IMR-90 (cell line): ENCODE results near the gene ANKEF1. TPM values are rescaled to one million over a fixed set of nuclear protein-coding genes. Genes with fewer than 3 reads are reported as not detected.
A peak's percentile ranks its signal among the peaks of the same experiment; 100 is the strongest.

Experiments
- ATAC-seq: fragments of 200-7000 bp; cut with Tn5 transposase; 2 replicates; pipeline ENCODE4 v1.9.1; 2020; ENCODE audit warnings: low read depth, mild to moderate bottlenecking, moderate library complexity
- BruUV-seq: library from RNA; stranded (reverse); fragments of 400-500 nt; replicated peaks from 2 replicates; lab custom pipeline; 2021; lab: Mats Ljungman, UMichigan
- CTCF ChIA-PET: fragments of 300-600 bp; formaldehyde crosslinking; extraction: SDS; loops from one replicate; lab custom pipeline; 2021; ENCODE audit warnings: antibody characterized with exemption; lab: Yijun Ruan, JAX
- POLR2A ChIA-PET: fragments of 300-600 bp; sonication (Branson Sonifier 250); formaldehyde crosslinking; loops from one replicate; lab custom pipeline; 2022; ENCODE audit warnings: antibody characterized with exemption; ENCODE audit not compliant: unreplicated experiment; lab: Charles Lee
- DNase-seq: peaks from one replicate; pipeline ENCODE4 v3.0.0; 2013
- H2AFZ ChIP-seq: replicated peaks from 2 replicates; pipeline ENCODE3; 2013; ENCODE audit warnings: low read length, mild to moderate bottlenecking; ENCODE audit not compliant: poor library complexity
- H2AK5ac ChIP-seq: 2 replicates; pipeline ENCODE4 v1.6.1; 2013; ENCODE audit warnings: low read depth, low read length, inconsistent platforms
- H2AK9ac ChIP-seq: replicated peaks from 2 replicates; pipeline ENCODE3; 2013; ENCODE audit warnings: mild to moderate bottlenecking, low read depth, low read length, moderate library complexity; ENCODE audit not compliant: poor library complexity
- H2BK120ac ChIP-seq: 2 replicates; pipeline ENCODE4 v1.6.1; 2013; ENCODE audit warnings: low read depth, low read length, inconsistent platforms
- H2BK15ac ChIP-seq: 3 replicates; pipeline ENCODE4 v1.6.1; 2013; ENCODE audit warnings: low read depth, low read length, inconsistent platforms
- H2BK20ac ChIP-seq: 2 replicates; pipeline ENCODE4 v1.6.1; 2013; ENCODE audit warnings: low read depth, mild to moderate bottlenecking, inconsistent platforms, low read length, moderate library complexity
- H2BK5ac ChIP-seq: 2 replicates; pipeline ENCODE4 v1.6.1; 2013; ENCODE audit warnings: mild to moderate bottlenecking, low read depth, low read length, inconsistent platforms; ENCODE audit not compliant: poor library complexity, severe bottlenecking
- H3K14ac ChIP-seq: replicated peaks from 2 replicates; pipeline ENCODE4 v1.6.1; 2013; ENCODE audit warnings: low read depth, low read length, inconsistent platforms
- H3K18ac ChIP-seq: 2 replicates; pipeline ENCODE4 v1.6.1; 2013; ENCODE audit warnings: low read depth, low read length, control low read depth
- H3K23ac ChIP-seq: 2 replicates; pipeline ENCODE4 v1.6.1; 2013; ENCODE audit warnings: low read depth, low read length, inconsistent platforms
- H3K27ac ChIP-seq: 2 replicates; pipeline ENCODE4 v1.5.1; 2013; ENCODE audit warnings: mild to moderate bottlenecking, control low read depth, low read length; ENCODE audit not compliant: insufficient read depth
- H3K27me3 ChIP-seq: 2 replicates; pipeline ENCODE4 v1.6.1; 2013; ENCODE audit warnings: low read length; ENCODE audit not compliant: control insufficient read depth, insufficient read depth
- H3K36me3 ChIP-seq: 2 replicates; pipeline ENCODE4 v1.6.1; 2013; ENCODE audit warnings: low read length, mixed read lengths; ENCODE audit not compliant: control insufficient read depth, insufficient read depth
- H3K4ac ChIP-seq: 2 replicates; pipeline ENCODE4 v1.6.1; 2013; ENCODE audit warnings: low read depth, low read length, inconsistent platforms
- H3K4me1 ChIP-seq: 2 replicates; pipeline ENCODE4 v1.6.1; 2013; ENCODE audit warnings: low read length, mixed read lengths; ENCODE audit not compliant: control insufficient read depth, insufficient read depth
- H3K4me2 ChIP-seq: 2 replicates; pipeline ENCODE4 v1.6.1; 2013; ENCODE audit warnings: low read depth, mild to moderate bottlenecking, control low read depth, low read length, moderate library complexity
- H3K4me3 ChIP-seq: 2 replicates; pipeline ENCODE4 v1.5.1; 2013; ENCODE audit warnings: low read depth, mild to moderate bottlenecking, control low read depth, low read length, moderate library complexity; ENCODE audit not compliant: insufficient read depth
- H3K56ac ChIP-seq: 2 replicates; pipeline ENCODE4 v1.6.1; 2013; ENCODE audit warnings: low read length, inconsistent platforms; ENCODE audit not compliant: insufficient read depth; ENCODE audit errors: extremely low read depth
- H3K79me1 ChIP-seq, 2 experiments: 2 replicates each; pipeline ENCODE4 v1.6.1; 2013; ENCODE audit warnings: low read length in 2 of 2, inconsistent platforms in 1 of 2, low read depth in 1 of 2
- H3K9ac ChIP-seq: 2 replicates; pipeline ENCODE4 v1.6.1; 2013; ENCODE audit warnings: low read depth, low read length, control low read depth
- H3K9me1 ChIP-seq: 2 replicates; pipeline ENCODE4 v1.6.1; 2013; ENCODE audit warnings: low read length, inconsistent platforms; ENCODE audit not compliant: insufficient read depth
- H3K9me3 ChIP-seq: 2 replicates; pipeline ENCODE4 v1.6.1; 2013; ENCODE audit warnings: low read length; ENCODE audit not compliant: control insufficient read depth, insufficient read depth
- H4K20me1 ChIP-seq: 2 replicates; pipeline ENCODE4 v1.6.1; 2013; ENCODE audit warnings: low read length, inconsistent platforms; ENCODE audit not compliant: insufficient read depth
- H4K5ac ChIP-seq: 2 replicates; pipeline ENCODE4 v1.6.1; 2013; ENCODE audit warnings: mild to moderate bottlenecking, low read depth, low read length, control low read depth
- H4K8ac ChIP-seq, 2 experiments: 2 replicates each; pipeline ENCODE4 v1.6.1; 2013; ENCODE audit warnings: low read depth in 2 of 2, low read length in 2 of 2, control low read depth in 1 of 2, inconsistent platforms in 1 of 2
- H4K91ac ChIP-seq: 2 replicates; pipeline ENCODE4 v1.6.1; 2013; ENCODE audit warnings: low read depth, low read length, inconsistent platforms; ENCODE audit not compliant: insufficient read depth
- CEBPB ChIP-seq: IDR thresholded peaks from 2 replicates; pipeline ENCODE4 v1.6.1; 2012; ENCODE audit warnings: low read depth, low read length, improper control_type of control experiment
- FOS ChIP-seq: fragments of 150-350 bp; IDR thresholded peaks from 2 replicates; pipeline ENCODE4 v1.6.1; 2016; ENCODE audit warnings: low read depth, low read length
- MAFK ChIP-seq: IDR thresholded peaks from 2 replicates; pipeline ENCODE4 v1.6.1; 2012; ENCODE audit warnings: low read depth, low read length, improper control_type of control experiment
- NFE2L2 ChIP-seq: fragments of 150-350 bp; IDR thresholded peaks from 2 replicates; pipeline ENCODE4 v1.6.1; 2016; ENCODE audit warnings: low read depth, mild to moderate bottlenecking, low read length
- POLR2A ChIP-seq: IDR thresholded peaks from 2 replicates; pipeline ENCODE4 v1.6.1; 2012; ENCODE audit warnings: mild to moderate bottlenecking, low read depth, low read length
- RAD21 ChIP-seq: IDR thresholded peaks from 2 replicates; pipeline ENCODE4 v1.6.1; 2012; ENCODE audit warnings: low read length, improper control_type of control experiment
- RFX5 ChIP-seq: IDR thresholded peaks from 2 replicates; pipeline ENCODE4 v1.8.0; 2012; ENCODE audit warnings: low read depth, mild to moderate bottlenecking, low read length, moderate library complexity
- WGBS, 2 experiments: methylation state at CpG; one replicate each; pipeline versions ENCODE4 v1.1.5 to v1.1.7; 2013; ENCODE audit warnings: missing lambda C conversion rate in 2 of 2; ENCODE audit not compliant: insufficient read length in 1 of 2; ENCODE audit errors: extremely low coverage in 2 of 2; 5-methylcytosine and 5-hydroxymethylcytosine counted together
- dilution Hi-C: fragments of 300-500 bp; cut with HindIII; formaldehyde crosslinking; loops from one replicate; pipeline ENCODE4 v1.14.3; 2018; ENCODE audit warnings: low sequenced_read_pairs; ENCODE audit not compliant: unreplicated experiment
- in situ Hi-C: fragments of 300-500 bp; cut with MboI; formaldehyde crosslinking; loops from 3 replicates; pipeline ENCODE4 v1.14.3; 2019; ENCODE audit warnings: low sequenced_read_pairs, inconsistent platforms, mixed read lengths
- intact Hi-C: fragments of 100-400 bp; cut with micrococcal nuclease; formaldehyde crosslinking; loops from 2 replicates; pipeline ENCODE4 v1.10.0; 2022
- polyA plus RNA-seq, 3 experiments: library from polyadenylated mRNA; depleted of rRNA; stranded (reverse); fragments of >200 nt; gene quantifications; 2 replicates each; pipeline ENCODE4 v1.2.3, GENCODE V29; 2012; ENCODE audit warnings: low replicate concordance in 1 of 3
- total RNA-seq: library from RNA; depleted of rRNA; stranded (reverse); fragments of >200 nt; gene quantifications from 2 replicates; pipeline ENCODE4 v1.2.3, GENCODE V29; 2012
- TF ChIP-seq, protein P1 (sequence below): fragments of 150-350 bp; IDR thresholded peaks from 2 replicates; pipeline ENCODE4 v1.6.1; 2016; ENCODE audit warnings: low read depth, mild to moderate bottlenecking, low read length, moderate library complexity, borderline replicate concordance
- TF ChIP-seq, protein P2 (sequence below): fragments of 150-350 bp; IDR thresholded peaks from 2 replicates; pipeline ENCODE4 v1.6.1; 2017; ENCODE audit warnings: mild to moderate bottlenecking, antibody characterized with exemption, low read length, low read depth
- TF ChIP-seq, protein P3 (sequence below): conservative IDR thresholded peaks from 2 replicates; pipeline ENCODE4 v1.5.1; 2012; ENCODE audit warnings: mild to moderate bottlenecking, low read depth, low read length, improper control_type of control experiment

ANKEF1 gene
- total and polyA plus RNA-seq, 2 of the 4 experiments (the other 2 are of a cell fraction): 0.31 to 0.54 TPM

DNA sequence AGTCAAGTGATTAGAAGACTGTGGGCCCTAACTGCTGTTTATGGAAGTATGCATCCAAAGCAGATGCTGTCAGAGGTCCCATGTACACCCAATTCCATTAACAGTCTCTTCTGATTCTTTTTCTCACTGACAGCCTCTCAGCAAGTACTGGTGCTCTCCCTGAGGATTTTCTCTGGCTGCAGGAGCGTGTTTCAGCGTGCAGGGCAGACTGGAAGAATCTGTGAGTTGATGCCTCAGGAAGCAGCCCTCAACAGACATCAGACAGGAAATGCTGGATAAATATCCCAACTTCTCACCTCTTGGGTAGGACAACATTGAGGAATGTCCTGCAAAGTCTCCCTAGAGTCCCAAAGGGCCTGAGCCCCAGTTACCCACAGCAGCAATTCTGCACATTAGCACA, 40.8 kb downstream of the ANKEF1 start:
- in situ Hi-C loops (no loop called here), intact Hi-C loops (no loop called here)
- POLR2A ChIA-PET: no interaction called here

More for the DNA sequence above, 40.8 kb downstream of the ANKEF1 start:
- Histone ChIP-seq H3K4me1 (peaks cover 2% of the 10 kb centered on the region; the same call in 1 of the 2 replicates), H3K14ac (no peak overlapping the region), H2AK9ac (no peak overlapping the region), H2BK120ac (no peak overlapping the region), H3K4me2 (no peak overlapping the region), H4K5ac (no peak overlapping the region), H3K23ac (no peak overlapping the region), H3K27ac (no peak overlapping the region), H4K8ac (no peak overlapping the region), H3K27me3 (no peaks in the 10 kb centered on the region), H3K9me1 (no peaks in the 10 kb centered on the region), H4K20me1 (no peaks in the 10 kb centered on the region), H2AFZ (no peak overlapping the region), H3K18ac (no peak overlapping the region), H3K56ac (no peak overlapping the region), H3K79me1 (no peaks in the 10 kb centered on the region), H2BK5ac (no peak overlapping the region), H3K9me3 (no peaks in the 10 kb centered on the region), H2AK5ac (peak overlapping the region; percentile 53; the same call in 1 of the 2 replicates), H3K4ac (no peak overlapping the region), H4K91ac (no peak overlapping the region), H3K9ac (no peak overlapping the region), H2BK15ac (no peak overlapping the region), H2BK20ac (no peak overlapping the region), H3K36me3 (no peaks in the 10 kb centered on the region), H3K4me3 (no peak overlapping the region)
- no peak for TF ChIP-seq RAD21
- TF ChIP-seq MAFK: no peak
- TF ChIP-seq RFX5: no peak
- TF ChIP-seq NFE2L2: no peak
- TF ChIP-seq FOS: no peak
- TF ChIP-seq CEBPB: no peak
- TF ChIP-seq, protein P1, sequence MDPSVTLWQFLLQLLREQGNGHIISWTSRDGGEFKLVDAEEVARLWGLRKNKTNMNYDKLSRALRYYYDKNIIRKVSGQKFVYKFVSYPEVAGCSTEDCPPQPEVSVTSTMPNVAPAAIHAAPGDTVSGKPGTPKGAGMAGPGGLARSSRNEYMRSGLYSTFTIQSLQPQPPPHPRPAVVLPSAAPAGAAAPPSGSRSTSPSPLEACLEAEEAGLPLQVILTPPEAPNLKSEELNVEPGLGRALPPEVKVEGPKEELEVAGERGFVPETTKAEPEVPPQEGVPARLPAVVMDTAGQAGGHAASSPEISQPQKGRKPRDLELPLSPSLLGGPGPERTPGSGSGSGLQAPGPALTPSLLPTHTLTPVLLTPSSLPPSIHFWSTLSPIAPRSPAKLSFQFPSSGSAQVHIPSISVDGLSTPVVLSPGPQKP: no peak
- TF ChIP-seq POLR2A: no peak
- TF ChIP-seq, protein P2, sequence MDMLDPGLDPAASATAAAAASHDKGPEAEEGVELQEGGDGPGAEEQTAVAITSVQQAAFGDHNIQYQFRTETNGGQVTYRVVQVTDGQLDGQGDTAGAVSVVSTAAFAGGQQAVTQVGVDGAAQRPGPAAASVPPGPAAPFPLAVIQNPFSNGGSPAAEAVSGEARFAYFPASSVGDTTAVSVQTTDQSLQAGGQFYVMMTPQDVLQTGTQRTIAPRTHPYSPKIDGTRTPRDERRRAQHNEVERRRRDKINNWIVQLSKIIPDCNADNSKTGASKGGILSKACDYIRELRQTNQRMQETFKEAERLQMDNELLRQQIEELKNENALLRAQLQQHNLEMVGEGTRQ: no peak
- TF ChIP-seq, protein P3, sequence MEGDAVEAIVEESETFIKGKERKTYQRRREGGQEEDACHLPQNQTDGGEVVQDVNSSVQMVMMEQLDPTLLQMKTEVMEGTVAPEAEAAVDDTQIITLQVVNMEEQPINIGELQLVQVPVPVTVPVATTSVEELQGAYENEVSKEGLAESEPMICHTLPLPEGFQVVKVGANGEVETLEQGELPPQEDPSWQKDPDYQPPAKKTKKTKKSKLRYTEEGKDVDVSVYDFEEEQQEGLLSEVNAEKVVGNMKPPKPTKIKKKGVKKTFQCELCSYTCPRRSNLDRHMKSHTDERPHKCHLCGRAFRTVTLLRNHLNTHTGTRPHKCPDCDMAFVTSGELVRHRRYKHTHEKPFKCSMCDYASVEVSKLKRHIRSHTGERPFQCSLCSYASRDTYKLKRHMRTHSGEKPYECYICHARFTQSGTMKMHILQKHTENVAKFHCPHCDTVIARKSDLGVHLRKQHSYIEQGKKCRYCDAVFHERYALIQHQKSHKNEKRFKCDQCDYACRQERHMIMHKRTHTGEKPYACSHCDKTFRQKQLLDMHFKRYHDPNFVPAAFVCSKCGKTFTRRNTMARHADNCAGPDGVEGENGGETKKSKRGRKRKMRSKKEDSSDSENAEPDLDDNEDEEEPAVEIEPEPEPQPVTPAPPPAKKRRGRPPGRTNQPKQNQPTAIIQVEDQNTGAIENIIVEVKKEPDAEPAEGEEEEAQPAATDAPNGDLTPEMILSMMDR: no peak
- CTCF ChIA-PET: interaction anchor here (0.7 kb wide), 1 partner anchor 483 kb away, joined by 3 read pairs; no protein-coding TSS in a partner anchor
- no CpG with 5 or more reads among the region's 2 CpGs for WGBS, 2 experiments
- DNase-seq (no peak), ATAC-seq (no peak)
- no TSS peak for BruUV-seq
- dilution Hi-C loops: no loop called here
